DOHH2 (cell line): Measurements from ENCODE around the gene MEF2B.

ENCODE experiments used
- CTCF ChIP-seq: fragments of 200-600 bp; sonication (generic); IDR thresholded peaks from one replicate; pipeline ENCODE4 v1.5.1; 2014; ENCODE audit warnings: antibody characterized with exemption, mild to moderate bottlenecking, low read depth, low read length; ENCODE audit not compliant: poor library complexity, severe bottlenecking
- EZH2phosphoT487 ChIP-seq: fragments of 200-600 bp; sonication (generic); IDR thresholded peaks from 2 replicates; pipeline ENCODE4 v1.6.1; 2017; ENCODE audit warnings: borderline replicate concordance, mild to moderate bottlenecking, antibody characterized with exemption, low read length, moderate library complexity, mixed read lengths

- no peak for TF ChIP-seq CTCF
- no peak for TF ChIP-seq EZH2phosphoT487
Observed at GRCh38 chr19:19206938-19207337, 36.9 kb upstream of the MEF2B start.
